Spinal cord (tissue), 10 donors: ENCODE measurements around the gene AP1S1. TPM values are rescaled to one million over a fixed set of nuclear protein-coding genes. Genes with fewer than 3 reads are reported as not detected.
A peak's percentile ranks its signal among the peaks of the same experiment; 100 is the strongest.
"Not testable (repeated sequence)": the region's sequence is repeated elsewhere in the genome, so short reads cannot be mapped to it uniquely, and the experiment has no call there.

Experiments used
- DNase-seq, 6 donors: peaks; one replicate each; pipeline versions ENCODE4 v3.0.0 to v3.0.0-alpha.2; 2013 to 2015; ENCODE audit warnings: low spot score in 6 of 6, low read depth in 4 of 6
- H3K27ac ChIP-seq: one replicate; pipeline ENCODE4 v1.5.1; 2013; ENCODE audit warnings: low read depth, low read length, control low read depth
- H3K27me3 ChIP-seq: one replicate; pipeline ENCODE4 v1.6.1; 2013; ENCODE audit warnings: low read length; ENCODE audit not compliant: control insufficient read depth, insufficient read depth
- H3K36me3 ChIP-seq: one replicate; pipeline ENCODE4 v1.6.1; 2013; ENCODE audit warnings: low read length; ENCODE audit not compliant: control insufficient read depth, insufficient read depth
- H3K4me1 ChIP-seq: one replicate; pipeline ENCODE4 v1.6.1; 2013; ENCODE audit warnings: low read length; ENCODE audit not compliant: control insufficient read depth, insufficient read depth
- H3K4me3 ChIP-seq: one replicate; pipeline ENCODE4 v1.5.1; 2013; ENCODE audit warnings: low read depth, low read length, control low read depth
- H3K9me3 ChIP-seq: one replicate; pipeline ENCODE4 v1.6.1; 2013; ENCODE audit warnings: low read length; ENCODE audit not compliant: control insufficient read depth, insufficient read depth
- WGBS: methylation state at CpG from one replicate; pipeline ENCODE4 v1.1.5; 2013; ENCODE audit warnings: missing lambda C conversion rate; ENCODE audit not compliant: insufficient coverage; 5-methylcytosine and 5-hydroxymethylcytosine counted together
- polyA plus RNA-seq, 2 donors: library from polyadenylated mRNA; unstranded; fragments of 120-200 nt; gene quantifications; one replicate each; pipeline ENCODE4 v1.2.1, GENCODE V29; 2013; ENCODE audit not compliant: insufficient read length in 2 of 2
- total RNA-seq, 2 donors: library from RNA; depleted of rRNA in 1 of 2; stranded (reverse); fragments of 120-200 nt in 1 of 2; fragments of >200 nt in 1 of 2; gene quantifications; one replicate each; pipeline versions ENCODE4 v1.2.3 to v1.2.4, GENCODE V29; 2013 to 2014
- donor health status: healthy.

AP1S1 gene
- total and polyA plus RNA-seq, 4 donors, result 49.0 to 96.4 (median 84.3) TPM

GRCh38 chr7:101113140-101113539 lies 41.1 kb upstream of the AP1S1 start:
- not testable (repeated sequence) for H3K27ac ChIP-seq, H3K27me3 ChIP-seq, DNase-seq, H3K36me3 ChIP-seq, H3K9me3 ChIP-seq, H3K4me3 ChIP-seq, H3K4me1 ChIP-seq
- 90% methylated on average over 4 of the region's 7 CpGs for WGBS

GRCh38 chr7:101113836-101114235 lies 40.4 kb upstream of the AP1S1 start:
- Histone ChIP-seq H3K9me3 (no peaks in the 10 kb centered on the region), H3K4me1 (peaks cover 4% of the 10 kb centered on the region), H3K27ac (no peak overlapping the region), H3K27me3 (no peaks in the 10 kb centered on the region), H3K4me3 (no peak overlapping the region), H3K36me3 (no peaks in the 10 kb centered on the region)
- 80% methylated on average over 1 of the region's 11 CpGs for WGBS
- DNase-seq, result no peak

- no peaks in the 10 kb centered on the region for H3K4me1 ChIP-seq
- DNase-seq, result no peak
- no peaks in the 10 kb centered on the region for H3K9me3 ChIP-seq
- WGBS, result 75% methylated on average over 2 of the region's 8 CpGs
- H3K27ac ChIP-seq, result no peak overlapping the region
- no peaks in the 10 kb centered on the region for H3K36me3 ChIP-seq
- no peak overlapping the region for H3K4me3 ChIP-seq
- H3K27me3 ChIP-seq, result no peaks in the 10 kb centered on the region
Measured at GRCh38 chr7:101114492-101114891, 39.8 kb upstream of the AP1S1 start.

- Histone ChIP-seq H3K4me3 (no peak overlapping the region), H3K4me1 (peaks cover 3% of the 10 kb centered on the region), H3K27ac (no peak overlapping the region), H3K9me3 (no peaks in the 10 kb centered on the region), H3K36me3 (no peaks in the 10 kb centered on the region), H3K27me3 (no peaks in the 10 kb centered on the region)
- 96% methylated on average over 3 of the region's 3 CpGs for WGBS
- DNase-seq, result no peak
Measured at GRCh38 chr7:101115215-101115614, 39.1 kb upstream of the AP1S1 start.

- H3K27ac ChIP-seq, result no peak overlapping the region
- H3K4me1 ChIP-seq, result peaks cover 3% of the 10 kb centered on the region
- no peak overlapping the region for H3K4me3 ChIP-seq
- H3K36me3 ChIP-seq, result no peaks in the 10 kb centered on the region
- 95% methylated on average over 6 of the region's 10 CpGs for WGBS
- H3K27me3 ChIP-seq, result no peaks in the 10 kb centered on the region
- no peaks in the 10 kb centered on the region for H3K9me3 ChIP-seq
- no peak for DNase-seq
Measured at GRCh38 chr7:101116898-101117297, 37.4 kb upstream of the AP1S1 start.

GRCh38 chr7:101118856-101119255 lies 35.4 kb upstream of the AP1S1 start:
- H3K9me3 ChIP-seq, result no peaks in the 10 kb centered on the region
- no peak overlapping the region for H3K27ac ChIP-seq
- no peak overlapping the region for H3K4me3 ChIP-seq
- peaks cover 2% of the 10 kb centered on the region for H3K27me3 ChIP-seq
- peaks cover 6% of the 10 kb centered on the region for H3K4me1 ChIP-seq
- WGBS, result 100% methylated on average over 1 of the region's 3 CpGs
- DNase-seq, result no peak
- no peaks in the 10 kb centered on the region for H3K36me3 ChIP-seq

DNA sequence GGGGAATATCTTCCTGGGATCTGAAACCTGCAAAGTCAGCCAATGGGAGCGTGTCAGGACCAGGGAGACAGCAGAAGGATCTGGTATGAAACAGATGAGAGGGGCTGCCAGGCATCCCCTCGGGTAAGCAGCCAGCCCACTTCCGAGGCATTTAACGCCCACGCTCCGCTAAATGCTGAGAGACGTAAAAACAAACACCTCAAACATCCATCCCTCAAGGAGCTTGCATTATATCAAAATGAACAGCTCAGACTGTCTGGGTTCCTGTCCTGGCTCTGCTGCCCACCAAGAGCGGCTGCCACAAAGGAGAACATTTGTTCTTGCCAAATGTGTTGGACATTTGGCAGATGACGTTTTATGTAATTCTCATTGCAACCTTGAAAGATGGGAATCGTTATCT lies 34.4 kb upstream of the AP1S1 start:
- H3K9me3 ChIP-seq, result no peaks in the 10 kb centered on the region
- 43% methylated on average over 1 of the region's 10 CpGs for WGBS
- peaks cover 2% of the 10 kb centered on the region for H3K27me3 ChIP-seq
- DNase-seq, result no peak
- H3K36me3 ChIP-seq, result no peaks in the 10 kb centered on the region
- no peak overlapping the region for H3K27ac ChIP-seq
- H3K4me3 ChIP-seq, result no peak overlapping the region
- peaks cover 7% of the 10 kb centered on the region for H3K4me1 ChIP-seq

GRCh38 chr7:101120315-101120714 lies 34.0 kb upstream of the AP1S1 start:
- peaks cover 9% of the 10 kb centered on the region for H3K4me1 ChIP-seq
- H3K9me3 ChIP-seq, result no peaks in the 10 kb centered on the region
- 67% methylated on average over 1 of the region's 4 CpGs for WGBS
- DNase-seq, result no peak
- H3K27ac ChIP-seq, result no peak overlapping the region
- peaks cover 2% of the 10 kb centered on the region for H3K27me3 ChIP-seq
- no peak overlapping the region for H3K4me3 ChIP-seq
- H3K36me3 ChIP-seq, result no peaks in the 10 kb centered on the region

- DNase-seq, H3K36me3 ChIP-seq, H3K27me3 ChIP-seq, H3K9me3 ChIP-seq, H3K4me3 ChIP-seq: not testable (repeated sequence)
- WGBS, result no CpG with 5 or more reads among the region's 9 CpGs
- Histone ChIP-seq H3K4me1 (peaks cover 16% of the 10 kb centered on the region), H3K27ac (peak overlapping the region; percentile 61)
Measured at GRCh38 chr7:101121631-101121990, 32.7 kb upstream of the AP1S1 start.

DNA sequence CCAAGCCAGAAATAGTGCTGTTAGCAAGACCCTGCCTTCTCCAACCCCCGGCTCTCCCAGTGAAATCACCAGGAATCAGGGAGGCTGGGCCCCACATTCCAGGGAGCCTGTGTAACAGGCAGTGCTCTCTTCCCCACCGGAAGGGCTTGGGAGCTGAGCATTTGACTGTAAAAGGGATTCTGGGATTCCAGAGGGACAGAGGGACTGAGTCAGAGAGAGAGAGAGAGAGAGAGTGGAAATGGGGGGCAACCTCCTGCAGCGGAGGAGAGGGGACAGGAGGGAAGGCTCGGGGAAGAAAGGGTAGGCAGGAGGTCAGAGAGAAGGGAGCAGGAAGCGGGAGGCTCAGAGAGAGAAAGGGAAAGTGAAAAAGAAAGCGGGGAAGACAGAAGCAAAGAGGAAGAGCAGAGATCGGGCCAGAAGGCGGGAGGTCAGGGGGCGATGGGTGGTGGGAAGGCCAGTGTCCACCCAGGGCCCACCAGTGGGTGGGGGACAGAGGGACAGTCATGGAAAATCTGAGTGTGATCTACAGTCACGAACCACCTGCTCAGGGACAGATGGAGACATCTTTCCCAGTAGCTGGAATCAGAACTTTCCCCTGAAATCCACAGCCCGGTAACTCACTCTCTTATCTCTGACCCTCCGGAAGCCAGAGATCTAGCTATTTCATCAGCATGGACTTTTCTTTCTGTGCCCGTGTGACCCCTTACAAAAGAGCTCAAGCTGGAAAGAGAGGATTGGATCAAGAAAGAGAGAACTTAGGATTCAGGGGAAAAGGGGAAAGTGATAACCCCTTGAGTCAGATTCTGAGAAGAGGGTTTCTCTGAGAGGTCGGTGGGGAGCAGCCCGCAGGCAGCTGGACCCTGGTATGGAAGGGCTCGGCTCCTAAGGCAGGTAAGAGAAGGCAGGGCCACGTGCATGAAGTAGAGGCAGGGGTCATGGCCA lies 32.0 kb upstream of the AP1S1 start:
- DNase-seq, result peak in 1 of 6 donors; percentile 66

More for the DNA sequence above, 32.0 kb upstream of the AP1S1 start:
- peaks cover 22% of the 10 kb centered on the region for H3K4me1 ChIP-seq
- H3K4me3 ChIP-seq, result peak overlapping the region; percentile 2
- no peaks in the 10 kb centered on the region for H3K36me3 ChIP-seq
- peak overlapping the region; percentile 61 for H3K27ac ChIP-seq
- WGBS, result 50% methylated on average over 16 of the region's 17 CpGs
- H3K9me3 ChIP-seq, result no peaks in the 10 kb centered on the region
- peaks cover 2% of the 10 kb centered on the region for H3K27me3 ChIP-seq
